Measurements from ENCODE around the gene RSU1. TPM values are rescaled to one million over a fixed set of nuclear protein-coding genes. Genes with fewer than 3 reads are reported as not detected.
"Not testable (repeated sequence)": the region's sequence is repeated elsewhere in the genome, so short reads cannot be mapped to it uniquely, and the experiment has no call there.

RSU1 gene
- total RNA-seq, 2 donors from 2014 or later = 50.9 to 52.0 TPM

- DNase-seq (ENCODE audit: low spot score in 2 of 2) = no peak
- Mint-ChIP-seq H3K9me3 (no peaks in the 10 kb centered on the region), H3K36me3 (peaks cover 5 to 6% of the 10 kb centered on the region in 2 donors), H3K27ac (no peak overlapping the region)
- no peak for ATAC-seq
Observed at GRCh38 chr10:16773334-16773733, 43.9 kb downstream of the RSU1 start.

DNA sequence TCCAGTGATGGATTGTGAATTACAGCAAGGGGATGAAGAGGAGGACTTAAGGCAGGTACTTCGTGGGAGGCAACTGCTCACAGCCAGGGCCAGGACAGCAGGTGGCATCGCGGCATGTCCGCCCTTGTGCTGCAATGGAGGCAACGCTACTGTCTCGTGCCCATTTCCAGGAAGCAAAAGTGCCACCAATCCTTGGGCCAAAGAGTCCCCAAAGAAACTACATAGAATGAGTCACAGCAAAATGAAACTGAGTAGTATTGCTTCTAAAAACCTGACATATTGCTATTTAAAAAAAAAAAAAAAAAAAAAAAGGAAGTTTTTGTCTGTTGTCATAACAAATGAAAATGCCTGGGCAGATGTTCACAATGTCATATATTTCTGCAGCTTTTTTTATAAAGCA lies 46.6 kb downstream of the RSU1 start:
- DNase-seq (ENCODE audit: low spot score in 2 of 2) (no peak), ATAC-seq (peak; percentile 68 to 80)
- Mint-ChIP-seq H3K27ac (peak overlapping the region; percentile 15 to 63), H3K9me3 (no peaks in the 10 kb centered on the region), H3K36me3 (no peaks in the 10 kb centered on the region)

DNA sequence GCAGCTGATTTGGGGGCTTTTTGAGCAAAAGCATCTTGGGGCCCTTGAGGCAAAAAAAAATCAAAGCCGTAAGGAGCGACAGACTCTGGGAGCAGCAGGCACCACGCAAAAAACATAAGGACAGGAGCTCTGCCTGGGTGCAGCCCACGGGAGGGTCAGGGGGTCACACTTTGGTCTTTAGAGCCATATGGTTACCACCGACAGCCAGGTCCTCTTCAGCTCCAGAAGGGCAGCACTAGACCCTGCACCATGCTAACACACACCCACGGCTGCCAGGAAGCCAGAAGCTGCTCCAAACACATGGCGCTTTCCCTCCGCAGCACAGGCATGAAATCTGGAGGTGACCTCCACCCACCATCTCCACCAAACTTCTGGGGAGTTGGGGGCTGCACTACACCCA lies 47.1 kb downstream of the RSU1 start:
- peak overlapping the region; percentile 63 to 79 for H3K27ac Mint-ChIP-seq
- ATAC-seq = no peak
- H3K36me3 Mint-ChIP-seq = no peaks in the 10 kb centered on the region
- H3K9me3 Mint-ChIP-seq = no peaks in the 10 kb centered on the region
- no peak for DNase-seq (ENCODE audit: low spot score in 2 of 2)

- H3K27ac Mint-ChIP-seq = no peak overlapping the region
- no peaks in the 10 kb centered on the region for H3K9me3 Mint-ChIP-seq
- ATAC-seq = no peak
- H3K36me3 Mint-ChIP-seq = no peaks in the 10 kb centered on the region
- no peak for DNase-seq (ENCODE audit: low spot score in 2 of 2)
Observed at GRCh38 chr10:16769331-16769730, 47.9 kb downstream of the RSU1 start.

DNA sequence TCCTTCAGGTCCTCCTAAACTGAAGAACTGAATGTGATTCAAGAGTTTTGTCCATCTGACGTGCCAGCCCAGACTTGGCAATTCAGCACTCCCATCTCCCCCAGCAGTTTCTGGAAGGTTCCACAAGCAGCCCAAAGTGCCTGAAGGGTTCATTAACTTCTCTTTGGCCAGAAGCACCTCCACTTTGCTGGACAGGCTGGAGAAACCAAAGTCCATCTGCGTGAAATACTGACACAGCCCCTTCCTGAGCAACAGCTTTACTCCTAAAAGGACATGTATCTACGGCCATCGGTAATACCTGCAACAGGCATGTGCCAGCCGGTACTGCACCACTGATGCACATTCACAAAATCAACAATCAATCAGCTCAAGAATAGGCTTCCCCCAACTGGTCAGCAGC lies 48.5 kb downstream of the RSU1 start:
- no peak for DNase-seq (ENCODE audit: low spot score in 2 of 2)
- Mint-ChIP-seq H3K27ac (no peak overlapping the region), H3K9me3 (no peaks in the 10 kb centered on the region), H3K36me3 (no peaks in the 10 kb centered on the region)
- no peak for ATAC-seq

GRCh38 chr10:16765509-16766375 lies 51.5 kb downstream of the RSU1 start:
- Mint-ChIP-seq H3K36me3 (peaks cover 0 to 4% of the 10 kb centered on the region in 2 donors), H3K27ac (no peak overlapping the region), H3K9me3 (no peaks in the 10 kb centered on the region)
- DNase-seq (ENCODE audit: low spot score in 2 of 2) (no peak), ATAC-seq (peak in 1 of 2 donors; percentile 41)

GRCh38 chr10:16761300-16761699 lies 55.9 kb downstream of the RSU1 start:
- no peak for DNase-seq (ENCODE audit: low spot score in 2 of 2)
- no peaks in the 10 kb centered on the region for H3K9me3 Mint-ChIP-seq
- no peak for ATAC-seq
- H3K36me3 Mint-ChIP-seq = peaks cover 0 to 4% of the 10 kb centered on the region in 2 donors
- peak overlapping the region in 1 of 2 donors; percentile 4 for H3K27ac Mint-ChIP-seq

DNA sequence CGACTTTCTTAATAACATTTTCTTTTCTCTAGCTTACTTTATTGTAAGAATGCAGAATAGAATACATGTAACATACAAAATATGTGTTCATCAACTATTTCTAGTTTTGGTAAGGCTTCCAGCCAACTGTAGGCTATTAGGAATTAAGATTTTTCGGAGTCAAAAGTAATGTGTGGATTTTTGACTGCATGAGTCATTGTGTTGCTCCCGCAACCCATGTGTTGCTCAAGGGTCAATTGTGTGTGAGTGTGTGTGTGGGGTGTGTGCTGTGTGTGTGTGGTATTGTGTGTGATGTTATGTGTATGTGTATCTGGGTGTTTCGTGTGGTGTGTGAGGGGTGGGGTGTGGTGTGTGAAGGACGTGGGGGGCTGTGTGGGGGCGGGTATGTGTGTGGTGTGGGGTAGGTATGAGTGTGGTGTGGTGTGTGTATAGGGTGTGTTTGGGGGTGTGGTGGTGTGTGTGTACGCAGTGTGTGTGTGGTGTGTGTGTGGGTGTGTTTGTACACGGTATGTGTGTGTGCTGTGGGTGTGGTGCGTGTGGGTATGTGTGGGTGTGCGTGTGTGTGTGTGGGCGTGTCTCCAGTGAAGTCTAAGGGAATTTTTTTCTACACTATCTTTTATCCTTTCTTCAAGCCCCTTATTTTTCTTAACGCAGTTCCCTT lies 60.5 kb downstream of the RSU1 start:
- ATAC-seq (no peak), DNase-seq (ENCODE audit: low spot score in 2 of 2) (no peak)
- no peaks in the 10 kb centered on the region for H3K9me3 Mint-ChIP-seq
- no peak overlapping the region for H3K27ac Mint-ChIP-seq
- peaks cover 3% of the 10 kb centered on the region in 2 donors for H3K36me3 Mint-ChIP-seq

DNA sequence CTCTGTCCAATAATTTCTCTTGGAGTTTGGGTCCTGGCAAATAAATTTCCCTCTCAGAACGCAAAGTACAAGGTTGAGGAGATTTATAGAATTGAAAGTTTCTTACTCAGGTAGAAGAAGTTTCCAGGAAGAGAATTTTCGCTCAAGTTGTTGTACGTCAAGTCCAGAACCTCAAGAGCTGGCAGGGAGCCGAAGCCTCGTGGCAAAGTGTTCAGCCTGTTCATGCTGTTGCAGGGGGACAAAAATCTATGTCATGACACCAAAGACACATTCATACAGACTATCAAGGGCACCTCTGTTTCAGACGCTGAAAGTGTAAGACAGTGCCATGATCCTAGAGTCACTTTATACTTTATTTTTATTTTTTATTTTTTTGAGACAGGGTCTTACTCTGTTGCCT lies 62.5 kb downstream of the RSU1 start:
- no peaks in the 10 kb centered on the region for H3K9me3 Mint-ChIP-seq
- H3K36me3 Mint-ChIP-seq = peaks cover 7 to 11% of the 10 kb centered on the region in 2 donors
- DNase-seq (ENCODE audit: low spot score in 2 of 2) = no peak
- no peak for ATAC-seq
- H3K27ac Mint-ChIP-seq = no peak overlapping the region

DNA sequence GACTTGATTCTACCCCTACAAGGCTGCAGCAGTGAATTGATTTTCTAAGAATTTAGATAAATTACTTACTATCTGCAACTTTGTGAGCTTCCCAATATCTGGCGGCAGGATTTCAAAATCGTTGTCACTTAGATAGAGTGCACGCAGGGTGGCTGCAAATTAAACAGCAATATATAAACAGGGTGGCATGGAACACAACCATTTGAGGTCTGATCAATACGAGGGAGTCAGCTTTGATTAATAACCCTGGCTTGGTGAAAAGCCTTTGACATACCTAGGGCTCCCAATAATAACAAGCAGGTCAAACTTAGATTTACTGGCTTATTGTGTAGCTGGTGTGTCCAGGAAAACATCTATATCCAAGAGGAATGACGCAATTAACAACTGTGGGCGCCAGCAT lies 64.4 kb downstream of the RSU1 start:
- not testable (repeated sequence) for ATAC-seq; H3K27ac Mint-ChIP-seq; DNase-seq (ENCODE audit: low spot score in 2 of 2); H3K9me3 Mint-ChIP-seq
- peaks cover 11 to 12% of the 10 kb centered on the region in 2 donors for H3K36me3 Mint-ChIP-seq

DNA sequence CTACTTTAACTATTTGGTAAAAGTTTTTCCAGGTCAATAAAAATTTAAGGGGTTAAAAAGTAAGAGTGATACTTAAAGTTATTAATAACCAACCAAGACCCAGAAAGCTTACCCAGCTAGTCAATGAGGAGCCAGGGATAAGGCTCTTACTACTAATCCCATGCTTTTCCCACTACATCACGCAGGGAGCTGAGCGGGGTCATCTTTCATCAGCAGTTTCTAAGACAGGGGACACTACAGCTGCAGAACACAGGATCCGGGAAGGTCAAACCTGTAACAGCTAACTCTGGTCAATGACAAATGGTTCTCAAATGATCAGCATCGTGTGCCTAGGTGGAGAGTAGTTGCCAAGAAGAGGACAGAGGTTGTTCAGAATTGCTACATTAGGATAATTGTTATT lies 65.1 kb downstream of the RSU1 start:
- H3K36me3 Mint-ChIP-seq = peaks cover 11 to 17% of the 10 kb centered on the region in 2 donors
- H3K27ac Mint-ChIP-seq = no peak overlapping the region
- no peaks in the 10 kb centered on the region for H3K9me3 Mint-ChIP-seq

GRCh38 chr10:16751244-16751643 lies 66.0 kb downstream of the RSU1 start:
- Mint-ChIP-seq H3K36me3 (peaks cover 11 to 20% of the 10 kb centered on the region in 2 donors), H3K9me3 (no peaks in the 10 kb centered on the region), H3K27ac (no peak overlapping the region)
- DNase-seq (ENCODE audit: low spot score in 2 of 2) (no peak), ATAC-seq (no peak)

More for the DNA sequence above, 65.1 kb downstream of the RSU1 start:
- DNase-seq (ENCODE audit: low spot score in 2 of 2) (no peak), ATAC-seq (no peak)

GRCh38 chr10:16750461-16750860 lies 66.8 kb downstream of the RSU1 start:
- DNase-seq (ENCODE audit: low spot score in 2 of 2) (no peak), ATAC-seq (no peak)
- Mint-ChIP-seq H3K9me3 (no peaks in the 10 kb centered on the region), H3K36me3 (peaks cover 11 to 20% of the 10 kb centered on the region in 2 donors), H3K27ac (no peak overlapping the region)

DNA sequence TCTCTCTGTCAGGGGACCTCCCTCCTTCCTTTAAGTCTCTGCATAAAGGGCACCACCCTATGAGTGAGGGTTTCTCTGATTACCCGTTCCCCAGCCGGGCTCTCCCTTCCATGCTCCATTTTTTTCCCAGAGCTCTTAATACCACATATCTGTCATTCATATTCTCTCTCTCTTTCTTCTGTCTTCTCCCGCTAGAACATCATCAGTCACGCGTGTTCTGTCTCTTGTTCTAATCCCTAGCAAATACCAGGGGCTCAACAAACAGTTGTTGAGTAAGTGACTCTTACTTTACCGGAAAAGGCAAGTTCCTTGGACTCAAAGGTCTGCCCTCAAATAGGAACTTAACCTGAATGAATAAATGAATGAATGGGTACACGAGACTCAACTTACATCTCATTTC lies 68.5 kb downstream of the RSU1 start:
- H3K27ac Mint-ChIP-seq = peak overlapping the region in 1 of 2 donors; percentile 17
- DNase-seq (ENCODE audit: low spot score in 2 of 2) (no peak), ATAC-seq (no peak)
- H3K9me3 Mint-ChIP-seq = no peaks in the 10 kb centered on the region
- H3K36me3 Mint-ChIP-seq = peaks cover 11 to 20% of the 10 kb centered on the region in 2 donors

GRCh38 chr10:16746856-16747255 lies 70.4 kb downstream of the RSU1 start:
- DNase-seq (ENCODE audit: low spot score in 2 of 2) (no peak), ATAC-seq (no peak)
- no peak overlapping the region for H3K27ac Mint-ChIP-seq
- H3K36me3 Mint-ChIP-seq = peaks cover 10 to 19% of the 10 kb centered on the region in 2 donors
- H3K9me3 Mint-ChIP-seq = no peaks in the 10 kb centered on the region

GRCh38 chr10:16745061-16745460 lies 72.2 kb downstream of the RSU1 start:
- no peak for DNase-seq (ENCODE audit: low spot score in 2 of 2)
- H3K36me3 Mint-ChIP-seq = peaks cover 6 to 24% of the 10 kb centered on the region in 2 donors
- peaks cover 4 to 5% of the 10 kb centered on the region in 2 donors for H3K9me3 Mint-ChIP-seq
- H3K27ac Mint-ChIP-seq = no peak overlapping the region
- ATAC-seq = no peak

DNA sequence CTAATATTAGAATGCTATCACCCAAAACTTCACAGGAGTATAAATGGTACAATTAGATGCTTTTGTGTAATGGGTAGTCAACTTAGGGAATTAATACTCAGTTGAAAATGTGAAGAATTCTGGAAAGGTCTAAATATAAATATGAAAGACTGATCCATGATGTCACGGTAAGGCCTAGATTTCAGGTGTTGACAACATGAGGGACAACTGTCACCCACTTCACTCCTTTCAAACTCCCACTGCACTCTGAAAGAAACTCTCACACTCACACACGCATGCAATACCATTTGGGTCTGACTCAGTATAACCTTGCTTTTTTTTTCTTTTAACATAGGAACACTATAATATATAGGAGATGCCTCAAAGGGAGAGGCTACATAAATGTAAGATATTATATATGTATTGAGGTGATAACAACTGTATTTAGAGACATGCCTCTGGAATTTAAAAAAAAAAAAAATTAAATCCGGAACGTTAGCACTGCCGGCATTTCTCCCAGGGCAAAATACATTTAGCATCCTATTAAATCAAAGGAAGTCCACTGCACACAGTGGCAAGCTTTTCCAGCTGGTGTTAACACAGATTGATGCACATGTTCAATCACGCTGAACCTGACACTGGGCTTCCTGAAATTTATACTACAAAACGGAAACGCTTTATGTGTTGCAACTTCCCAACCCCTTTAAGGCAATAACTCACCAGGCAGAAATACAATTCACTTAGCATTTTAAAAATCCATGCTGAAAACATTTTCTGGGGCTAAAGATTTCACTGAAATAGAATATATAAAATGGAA lies 74.9 kb downstream of the RSU1 start:
- no peak overlapping the region for H3K27ac Mint-ChIP-seq
- H3K36me3 Mint-ChIP-seq = peaks cover 31 to 32% of the 10 kb centered on the region in 2 donors
- no peak for ATAC-seq
- peaks cover 7 to 11% of the 10 kb centered on the region in 2 donors for H3K9me3 Mint-ChIP-seq
- no peak for DNase-seq (ENCODE audit: low spot score in 2 of 2)

All from activated naive CD4-positive, alpha-beta T cell treated with anti-CD3 and anti-CD28 coated beads, Interleukin-2, amount 50 U/mL, for 72 hours (primary cell).